H9 (cell line): ENCODE measurements around the gene PIMREG. TPM values are rescaled to one million over a fixed set of nuclear protein-coding genes. Genes with fewer than 3 reads are reported as not detected.

ENCODE experiments used
- DNase-seq: peaks from one replicate; pipeline ENCODE4 v3.0.0-alpha.2; 2017
- H2AFZ ChIP-seq: one replicate; pipeline ENCODE4 v1.6.1; 2013; ENCODE audit warnings: mild to moderate bottlenecking, low read length, control low read depth, moderate library complexity
- H2AK5ac ChIP-seq: 2 replicates; pipeline ENCODE4 v1.6.1; 2013; ENCODE audit warnings: low read length, control low read depth, mixed read lengths; ENCODE audit not compliant: insufficient read length
- H2BK120ac ChIP-seq: one replicate; pipeline ENCODE4 v1.6.1; 2013; ENCODE audit warnings: low read depth, mild to moderate bottlenecking, low read length, control low read depth, inconsistent platforms; ENCODE audit not compliant: poor library complexity, severe bottlenecking
- H2BK12ac ChIP-seq: 2 replicates; pipeline ENCODE4 v1.6.1; 2013; ENCODE audit warnings: low read length, control low read depth, mixed read lengths, low read depth; ENCODE audit not compliant: insufficient read length
- H2BK15ac ChIP-seq: 2 replicates; pipeline ENCODE4 v1.6.1; 2013; ENCODE audit warnings: low read depth, low read length, control low read depth
- H2BK20ac ChIP-seq: one replicate; pipeline ENCODE4 v1.6.1; 2013; ENCODE audit warnings: low read depth, mild to moderate bottlenecking, low read length, control low read depth, inconsistent platforms; ENCODE audit not compliant: poor library complexity, severe bottlenecking
- H2BK5ac ChIP-seq: 2 replicates; pipeline ENCODE4 v1.6.1; 2013; ENCODE audit warnings: low read length, control low read depth, mixed read lengths; ENCODE audit not compliant: insufficient read length
- H3K14ac ChIP-seq: 2 replicates; pipeline ENCODE4 v1.6.1; 2013; ENCODE audit warnings: low read length, control low read depth; ENCODE audit not compliant: insufficient read depth
- H3K18ac ChIP-seq: 2 replicates; pipeline ENCODE4 v1.6.1; 2013; ENCODE audit warnings: low read depth, mild to moderate bottlenecking, mixed read lengths, low read length, control low read depth; ENCODE audit not compliant: insufficient read length
- H3K23ac ChIP-seq: 2 replicates; pipeline ENCODE4 v1.6.1; 2013; ENCODE audit warnings: low read length, control low read depth, mixed read lengths, low read depth; ENCODE audit not compliant: insufficient read length
- H3K23me2 ChIP-seq: 2 replicates; pipeline ENCODE4 v1.6.1; 2013; ENCODE audit warnings: low read depth, mild to moderate bottlenecking, mixed read lengths, low read length, control low read depth; ENCODE audit not compliant: insufficient read length, poor library complexity, severe bottlenecking
- H3K27ac ChIP-seq: 2 replicates; pipeline ENCODE4 v1.5.1; 2013; ENCODE audit warnings: low read length, control low read depth, mixed read lengths, low read depth; ENCODE audit not compliant: insufficient read length
- H3K27me3 ChIP-seq: 2 replicates; pipeline ENCODE4 v1.6.1; 2013; ENCODE audit warnings: low read length, control low read depth, inconsistent platforms; ENCODE audit not compliant: insufficient read depth
- H3K4ac ChIP-seq: 2 replicates; pipeline ENCODE4 v1.6.1; 2013; ENCODE audit warnings: low read depth, mild to moderate bottlenecking, control low read depth, inconsistent platforms, low read length, moderate library complexity
- H3K4me1 ChIP-seq: 2 replicates; pipeline ENCODE4 v1.6.1; 2013; ENCODE audit warnings: low read length, control low read depth, inconsistent platforms; ENCODE audit not compliant: insufficient read depth
- H3K4me2 ChIP-seq: 2 replicates; pipeline ENCODE4 v1.6.1; 2013; ENCODE audit warnings: low read length, control low read depth, mixed read lengths; ENCODE audit not compliant: insufficient read length, insufficient read depth
- H3K56ac ChIP-seq: 2 replicates; pipeline ENCODE4 v1.6.1; 2013; ENCODE audit warnings: low read depth, mild to moderate bottlenecking, mixed read lengths, low read length, control low read depth; ENCODE audit not compliant: insufficient read length
- H3K79me1 ChIP-seq: 2 replicates; pipeline ENCODE4 v1.6.1; 2013; ENCODE audit warnings: low read depth, mild to moderate bottlenecking, moderate library complexity, low read length, control low read depth, inconsistent platforms; ENCODE audit not compliant: insufficient read depth, poor library complexity, severe bottlenecking
- H3K79me2 ChIP-seq: 2 replicates; pipeline ENCODE4 v1.6.1; 2013; ENCODE audit warnings: low read length, control low read depth, inconsistent platforms; ENCODE audit not compliant: insufficient read depth
- H3K9ac ChIP-seq: 2 replicates; pipeline ENCODE4 v1.6.1; 2013; ENCODE audit warnings: low read length, control low read depth, mixed read lengths; ENCODE audit not compliant: insufficient read length; ENCODE audit errors: extremely low read depth
- H3K9me3 ChIP-seq: one replicate; pipeline ENCODE4 v1.6.1; 2013; ENCODE audit warnings: low read depth, low read length, inconsistent platforms; ENCODE audit not compliant: control insufficient read depth
- H3T11ph ChIP-seq: one replicate; pipeline ENCODE4 v1.6.1; 2013; ENCODE audit warnings: mild to moderate bottlenecking, low read length, control low read depth, inconsistent platforms
- H4K20me1 ChIP-seq: one replicate; pipeline ENCODE4 v1.6.1; 2013; ENCODE audit not compliant: control insufficient read depth, insufficient read length, insufficient read depth
- H4K5ac ChIP-seq: 2 replicates; pipeline ENCODE4 v1.6.1; 2013; ENCODE audit warnings: low read depth, mild to moderate bottlenecking, mixed read lengths, low read length, control low read depth; ENCODE audit not compliant: insufficient read length
- H4K8ac ChIP-seq: replicated peaks from 2 replicates; pipeline ENCODE4 v1.6.1; 2013; ENCODE audit warnings: low read length, control low read depth, mixed read lengths, low read depth; ENCODE audit not compliant: insufficient read length
- H4K91ac ChIP-seq: 2 replicates; pipeline ENCODE4 v1.6.1; 2013; ENCODE audit warnings: low read depth, mild to moderate bottlenecking, moderate library complexity, mixed read lengths, low read length, control low read depth; ENCODE audit not compliant: insufficient read length
- H3K27ac Mint-ChIP-seq, 3 experiments: 2 replicates in 2 of 3; 3 replicates in 1 of 3; pipeline ENCODE4 v1.8.0; 2020 to 2021; ENCODE audit warnings: mixed read lengths in 3 of 3, mild to moderate bottlenecking in 1 of 3, moderate library complexity in 1 of 3
- H3K27me3 Mint-ChIP-seq: 2 replicates; pipeline ENCODE4 v1.8.0; 2021; ENCODE audit warnings: low read depth, mild to moderate bottlenecking, moderate library complexity, mixed read lengths
- H3K36me3 Mint-ChIP-seq, 3 experiments: 2 replicates in 2 of 3; 3 replicates in 1 of 3; pipeline ENCODE4 v1.8.0; 2020 to 2021; ENCODE audit warnings: low read depth in 3 of 3, mixed read lengths in 3 of 3; ENCODE audit not compliant: insufficient read depth in 1 of 3
- H3K4me1 Mint-ChIP-seq, 2 experiments: 2 replicates each; pipeline ENCODE4 v1.8.0; 2020; ENCODE audit warnings: mixed read lengths in 2 of 2
- H3K4me3 Mint-ChIP-seq, 2 experiments: 2 replicates in 1 of 2; 3 replicates in 1 of 2; pipeline ENCODE4 v1.8.0; 2020 to 2021; ENCODE audit warnings: mild to moderate bottlenecking in 2 of 2, mixed read lengths in 2 of 2, moderate library complexity in 1 of 2
- H3K9me3 Mint-ChIP-seq, 2 experiments: 2 replicates in 1 of 2; 3 replicates in 1 of 2; pipeline ENCODE4 v1.8.0; 2020; ENCODE audit warnings: mild to moderate bottlenecking in 2 of 2, mixed read lengths in 2 of 2, moderate library complexity in 1 of 2
- WGBS: extraction: QIAGEN DNeasy Blood & Tissue Kit; methylation state at CpG from one replicate; pipeline ENCODE4 v1.1.7; 2013; ENCODE audit warnings: missing lambda C conversion rate, low lambda C conversion rate, mixed read lengths; ENCODE audit not compliant: insufficient read length; ENCODE audit errors: extremely low coverage; 5-methylcytosine and 5-hydroxymethylcytosine counted together
- total RNA-seq: library from RNA; stranded (reverse); gene quantifications from 2 replicates; pipeline ENCODE4 v1.2.1, GENCODE V29; 2021
- TF ChIP-seq, protein P1 (sequence below): fragments of 200-600 bp; sonication (generic); conservative IDR thresholded peaks from 3 replicates; pipeline ENCODE4 v1.8.0; 2021; ENCODE audit warnings: antibody characterized with exemption, mild to moderate bottlenecking

PIMREG gene
- total RNA-seq, 1 experiment from 2014 or later = 91.6 TPM

- Mint-ChIP-seq H3K4me1 (peaks cover 7 to 15% of the 10 kb centered on the region in 2 experiments), H3K36me3 (no peaks in the 10 kb centered on the region), H3K27ac (no peak overlapping the region), H3K9me3 (no peaks in the 10 kb centered on the region), H3K4me3 (no peak overlapping the region), H3K27me3 (no peaks in the 10 kb centered on the region; the same call in 1 of the 2 replicates)
- no peak overlapping the region for H2BK20ac ChIP-seq
- no peaks in the 10 kb centered on the region for H3K27me3 ChIP-seq
- no peak overlapping the region for H3K4me2 ChIP-seq
- no peak overlapping the region for H3K23ac ChIP-seq
- no peaks in the 10 kb centered on the region for H3K4me1 ChIP-seq
- no peak overlapping the region for H3K56ac ChIP-seq
- no peak overlapping the region for H2BK120ac ChIP-seq
- no peak overlapping the region for H3K9ac ChIP-seq
- no peak overlapping the region for H2BK15ac ChIP-seq
- H4K5ac ChIP-seq = no peak overlapping the region
- no peak overlapping the region for H2BK5ac ChIP-seq
- TF ChIP-seq, protein P1, sequence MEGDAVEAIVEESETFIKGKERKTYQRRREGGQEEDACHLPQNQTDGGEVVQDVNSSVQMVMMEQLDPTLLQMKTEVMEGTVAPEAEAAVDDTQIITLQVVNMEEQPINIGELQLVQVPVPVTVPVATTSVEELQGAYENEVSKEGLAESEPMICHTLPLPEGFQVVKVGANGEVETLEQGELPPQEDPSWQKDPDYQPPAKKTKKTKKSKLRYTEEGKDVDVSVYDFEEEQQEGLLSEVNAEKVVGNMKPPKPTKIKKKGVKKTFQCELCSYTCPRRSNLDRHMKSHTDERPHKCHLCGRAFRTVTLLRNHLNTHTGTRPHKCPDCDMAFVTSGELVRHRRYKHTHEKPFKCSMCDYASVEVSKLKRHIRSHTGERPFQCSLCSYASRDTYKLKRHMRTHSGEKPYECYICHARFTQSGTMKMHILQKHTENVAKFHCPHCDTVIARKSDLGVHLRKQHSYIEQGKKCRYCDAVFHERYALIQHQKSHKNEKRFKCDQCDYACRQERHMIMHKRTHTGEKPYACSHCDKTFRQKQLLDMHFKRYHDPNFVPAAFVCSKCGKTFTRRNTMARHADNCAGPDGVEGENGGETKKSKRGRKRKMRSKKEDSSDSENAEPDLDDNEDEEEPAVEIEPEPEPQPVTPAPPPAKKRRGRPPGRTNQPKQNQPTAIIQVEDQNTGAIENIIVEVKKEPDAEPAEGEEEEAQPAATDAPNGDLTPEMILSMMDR = peak; percentile 69
- H4K91ac ChIP-seq = no peak overlapping the region
- H2AFZ ChIP-seq = no peak overlapping the region
- H3K79me1 ChIP-seq = no peaks in the 10 kb centered on the region
- H3K14ac ChIP-seq = no peak overlapping the region
- H3K27ac ChIP-seq = no peak overlapping the region
- H3T11ph ChIP-seq = no peak overlapping the region
- no peak overlapping the region for H4K8ac ChIP-seq
- H2AK5ac ChIP-seq = no peak overlapping the region
- no peak for DNase-seq
- WGBS = no CpG with 5 or more reads among the region's 1 CpG
- no peak overlapping the region for H3K18ac ChIP-seq
- no peaks in the 10 kb centered on the region for H4K20me1 ChIP-seq
- no peaks in the 10 kb centered on the region for H3K23me2 ChIP-seq
- H2BK12ac ChIP-seq = no peak overlapping the region
- H3K79me2 ChIP-seq = no peaks in the 10 kb centered on the region
- H3K9me3 ChIP-seq = no peaks in the 10 kb centered on the region
- H3K4ac ChIP-seq = no peak overlapping the region
Observed at GRCh38 chr17:6413065-6413464, 31.2 kb upstream of the PIMREG start.
